ENCODE data around the gene LIM2. TPM values are rescaled to one million over a fixed set of nuclear protein-coding genes. Genes with fewer than 3 reads are reported as not detected.

Gene LIM2
- total and polyA plus RNA-seq, 9 of the 15 experiments (the other 6 are each of a cell fraction or from before 2014, with no cell fraction given), result 0.07 to 0.45 (median 0.18) TPM; not detected in 4

GRCh38 chr19:51367565-51368365, 20.0 kb downstream of the LIM2 start (continued):
- no peak for TF ChIP-seq HMGXB4 (CRISPR knock-in tag; IDR thresholded peaks at IDR 0.05)
- TF ChIP-seq POLR3A (IDR thresholded peaks at IDR 0.05; ENCODE audit: borderline replicate concordance, extremely low read depth, insufficient read depth, insufficient read length), result no peak
- TF ChIP-seq CHD4 (IDR thresholded peaks at IDR 0.05; ENCODE audit: insufficient read depth, insufficient replicate concordance, low read depth, low read length, poor library complexity, severe bottlenecking), result no peak
- no peak for TF ChIP-seq BRF1 (IDR thresholded peaks at IDR 0.05; ENCODE audit: borderline replicate concordance, extremely low read depth, insufficient read length)
- peak; percentile 32; the same call in 1 of the 2 replicates for TF ChIP-seq USF1 (CRISPR knock-in tag; IDR thresholded peaks at IDR 0.05)
- no peak for TF ChIP-seq ZNF280A (IDR thresholded peaks at IDR 0.05; ENCODE audit: low read depth, partially characterized antibody)
- no peak for TF ChIP-seq ZHX1 (conservative IDR thresholded peaks at IDR 0.05; ENCODE audit: low read length)
- no peak for TF ChIP-seq ZC3H11A (IDR thresholded peaks at IDR 0.05; ENCODE audit: low read depth, low read length)
- no peak for TF ChIP-seq ZNF445 (CRISPR knock-in tag; IDR thresholded peaks at IDR 0.05; ENCODE audit: low read depth)
- TF ChIP-seq HNRNPLL (IDR thresholded peaks at IDR 0.05; ENCODE audit: low read depth, low read length, poor library complexity, severe bottlenecking), result peak; percentile 30
- TF ChIP-seq FIP1L1 (IDR thresholded peaks at IDR 0.05; ENCODE audit: low read depth, low read length, poor library complexity, severe bottlenecking), result peak; percentile 50
- no peak for TF ChIP-seq MTA1 (IDR thresholded peaks at IDR 0.05; ENCODE audit: borderline replicate concordance)
- no peak for TF ChIP-seq HDAC3 (IDR thresholded peaks at IDR 0.05; ENCODE audit: borderline replicate concordance, partially characterized antibody)
- no peak for TF ChIP-seq ZBTB43 (CRISPR knock-in tag; IDR thresholded peaks at IDR 0.05)
- no peak for TF ChIP-seq SNIP1 (IDR thresholded peaks at IDR 0.05; ENCODE audit: low read depth)
- no peak for TF ChIP-seq HOXB6 (CRISPR knock-in tag; IDR thresholded peaks at IDR 0.05; ENCODE audit: borderline replicate concordance)
- TF ChIP-seq CBX1 (IDR thresholded peaks at IDR 0.05; ENCODE audit: low read depth), result peak; percentile 83; the same call in 1 of the 2 replicates
- no peak for TF ChIP-seq ESRRB (CRISPR knock-in tag; IDR thresholded peaks at IDR 0.05; ENCODE audit: borderline replicate concordance)
